ENCODE measurements around the gene DAB2IP.

DAB2IP gene

DNA sequence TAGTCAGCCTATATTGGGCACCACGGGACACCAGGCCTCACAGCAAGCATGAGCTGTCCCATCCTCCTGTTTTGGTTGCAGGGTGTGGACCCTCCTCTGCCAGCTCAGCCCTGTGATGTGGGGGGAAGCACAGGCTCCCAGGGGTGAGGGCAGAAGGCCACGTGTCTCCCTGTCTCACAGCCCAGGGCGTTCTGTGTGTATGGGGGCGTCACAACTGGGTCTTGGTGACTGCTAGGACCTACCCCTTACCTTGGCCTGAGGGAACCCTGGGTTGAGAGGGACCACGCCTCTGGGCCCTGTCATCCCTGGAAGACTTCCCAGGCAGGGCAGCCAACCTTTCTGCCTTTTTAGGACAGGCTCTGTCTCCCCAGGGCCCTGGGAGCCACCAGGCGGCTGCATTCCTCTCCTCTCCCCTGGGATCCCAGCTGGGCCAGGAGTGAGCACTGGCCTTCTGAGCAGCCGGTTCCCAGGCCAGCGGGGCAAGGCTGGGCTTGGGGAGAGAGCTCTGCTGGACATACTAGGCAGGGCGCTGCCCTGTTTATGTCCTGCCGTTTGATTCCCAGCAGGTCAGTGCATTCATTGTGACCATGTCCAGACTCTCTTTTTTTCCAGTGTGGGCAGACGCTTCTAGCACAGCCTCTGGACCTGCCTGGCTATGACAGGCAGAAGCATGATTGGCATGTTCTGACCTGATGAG lies 97.4 kb downstream of the DAB2IP start:
- DNase-seq = no peak

DNA sequence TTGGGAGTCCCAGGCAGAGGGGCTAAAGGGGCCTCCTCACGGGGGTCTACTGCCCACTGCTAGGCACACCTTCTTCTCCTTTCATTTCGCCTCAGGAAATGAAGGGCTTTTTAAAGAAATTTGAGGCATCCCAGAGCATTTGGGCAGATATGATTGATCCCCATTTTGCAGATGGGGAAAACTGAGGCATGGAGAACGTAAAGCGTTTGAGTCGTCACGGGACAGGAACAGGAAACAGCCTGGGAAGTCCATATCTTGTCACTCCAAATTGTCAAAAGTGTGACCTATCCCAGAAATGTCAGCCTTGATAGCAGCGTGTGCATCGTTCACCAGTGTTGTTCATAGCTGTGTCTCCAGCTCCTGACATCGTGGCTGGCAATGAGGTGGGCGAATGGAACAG lies 98.2 kb downstream of the DAB2IP start:
- DNase-seq = no peak

DNA sequence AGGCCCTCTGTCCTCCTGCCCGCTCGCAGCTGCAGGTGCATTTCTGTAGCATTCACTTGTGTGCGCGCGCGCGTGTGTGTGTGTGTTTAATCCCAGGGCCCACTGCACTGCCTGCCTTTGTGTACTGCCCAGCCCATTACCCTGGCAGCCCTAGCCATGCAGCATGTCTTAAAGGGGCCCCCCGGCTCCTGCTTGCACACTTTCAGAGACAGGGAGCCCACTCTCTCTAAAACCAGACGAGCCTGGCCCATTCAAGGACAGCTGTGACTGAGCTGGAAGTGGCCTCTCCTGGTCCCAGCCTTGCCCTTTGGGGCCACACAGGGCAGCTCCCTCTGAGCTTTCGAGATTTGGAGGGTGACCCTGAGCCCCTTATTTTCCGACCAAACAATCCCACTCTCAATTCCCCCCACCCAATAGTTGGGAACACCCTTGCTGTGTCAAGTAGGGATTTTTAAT lies 98.9 kb downstream of the DAB2IP start:
- no peak for DNase-seq

DNA sequence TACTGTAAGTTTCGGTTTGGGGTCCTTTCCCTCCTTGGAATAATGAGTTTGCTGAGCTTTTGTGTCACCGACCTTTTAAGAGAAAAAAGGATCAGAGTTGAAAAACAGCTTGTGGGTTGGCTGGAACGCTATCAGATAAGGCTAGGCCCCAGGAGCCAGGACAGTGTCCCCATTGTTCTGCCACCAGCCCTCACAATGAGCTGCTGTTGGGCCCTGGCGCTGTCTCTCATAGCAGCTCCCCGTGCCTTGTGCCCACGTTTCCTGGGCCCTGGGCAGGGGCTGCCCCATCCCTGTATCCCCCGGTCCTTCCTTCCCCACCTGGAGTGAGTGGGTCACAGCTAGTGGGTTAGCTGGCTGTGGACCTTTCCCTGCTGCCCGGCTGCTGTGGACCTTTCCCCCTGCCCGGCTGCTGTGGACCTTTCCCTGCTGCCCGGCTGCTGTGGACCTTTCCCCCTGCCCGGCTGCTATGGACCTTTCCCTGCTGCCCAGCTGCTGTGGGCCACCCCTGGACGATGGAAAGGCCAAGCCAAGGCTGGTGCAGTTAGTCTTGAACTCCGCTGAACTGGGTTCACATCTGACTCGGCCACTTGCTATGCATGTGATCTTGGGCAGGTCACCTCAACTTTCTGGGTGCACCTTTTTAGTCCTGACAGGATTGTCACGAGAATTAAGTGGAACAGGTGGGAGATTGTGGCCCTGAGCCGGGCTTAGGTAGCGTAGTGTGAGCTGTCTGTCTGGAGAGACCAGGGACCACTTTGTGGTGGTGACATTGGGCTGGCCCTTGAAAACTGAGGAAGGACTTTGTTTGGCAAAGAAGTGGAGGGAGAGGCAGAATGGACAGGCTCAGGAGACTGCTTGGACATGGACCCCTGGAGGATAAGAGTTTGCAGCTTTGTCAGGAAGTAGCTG lies 99.5 kb downstream of the DAB2IP start:
- no peak for DNase-seq

DNA sequence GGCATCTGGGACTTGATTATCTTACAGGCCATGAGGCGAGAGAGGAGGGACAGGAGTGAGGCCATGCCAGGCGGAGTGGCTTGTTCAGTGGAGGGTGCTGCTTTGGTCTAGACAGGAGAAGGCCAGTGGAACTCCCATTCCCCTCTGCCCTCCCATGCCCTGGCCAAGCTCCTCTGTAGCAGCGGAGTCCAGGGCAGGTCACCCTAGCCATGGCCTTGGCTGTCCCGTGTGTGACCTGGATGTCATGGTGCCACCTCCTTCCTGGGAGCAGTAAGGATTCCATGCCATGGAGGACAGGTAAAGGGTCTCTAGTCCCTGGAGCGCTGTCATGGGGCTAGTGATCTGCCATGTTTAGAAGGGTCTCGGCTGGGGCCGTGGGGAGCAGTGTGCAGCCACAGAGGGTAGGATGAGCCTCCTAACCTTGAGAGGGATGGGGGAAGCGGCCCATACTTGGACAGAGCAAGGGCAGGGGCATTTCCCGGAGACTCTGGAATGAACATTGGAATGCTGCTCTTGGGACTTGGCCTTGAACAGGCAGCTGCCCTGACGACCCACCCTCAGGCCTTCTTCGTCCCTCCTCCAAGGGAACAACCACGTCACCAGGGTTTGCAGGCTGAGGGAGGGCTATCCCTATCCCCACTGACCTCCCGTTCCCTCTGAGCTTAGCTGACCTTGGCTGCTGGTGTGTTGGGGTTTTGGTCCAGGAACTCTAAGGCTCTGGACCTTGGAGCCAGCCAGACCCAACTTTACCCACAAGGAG lies 100.4 kb downstream of the DAB2IP start:
- no peak for DNase-seq

DNA sequence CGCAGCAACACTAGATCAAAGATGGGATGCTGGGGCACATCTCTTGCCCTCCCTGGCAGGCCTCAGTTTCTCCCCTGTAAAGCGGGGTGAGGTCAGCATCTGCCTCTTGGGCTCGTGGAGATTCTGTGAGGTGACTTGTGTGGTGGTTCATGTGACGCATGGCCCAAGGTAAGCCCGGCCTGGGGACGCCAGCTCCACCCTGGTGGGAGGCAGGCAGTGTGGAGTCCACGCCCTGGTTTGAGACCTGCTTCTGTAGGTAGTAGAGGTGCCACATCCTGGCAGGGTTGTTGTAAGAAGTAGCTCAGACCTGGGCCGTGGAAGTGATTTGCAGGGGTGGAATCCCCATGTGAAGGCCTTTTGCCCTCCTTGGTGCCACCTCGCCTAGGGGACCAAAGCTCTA lies 101.5 kb downstream of the DAB2IP start:
- DNase-seq = no peak

DNA sequence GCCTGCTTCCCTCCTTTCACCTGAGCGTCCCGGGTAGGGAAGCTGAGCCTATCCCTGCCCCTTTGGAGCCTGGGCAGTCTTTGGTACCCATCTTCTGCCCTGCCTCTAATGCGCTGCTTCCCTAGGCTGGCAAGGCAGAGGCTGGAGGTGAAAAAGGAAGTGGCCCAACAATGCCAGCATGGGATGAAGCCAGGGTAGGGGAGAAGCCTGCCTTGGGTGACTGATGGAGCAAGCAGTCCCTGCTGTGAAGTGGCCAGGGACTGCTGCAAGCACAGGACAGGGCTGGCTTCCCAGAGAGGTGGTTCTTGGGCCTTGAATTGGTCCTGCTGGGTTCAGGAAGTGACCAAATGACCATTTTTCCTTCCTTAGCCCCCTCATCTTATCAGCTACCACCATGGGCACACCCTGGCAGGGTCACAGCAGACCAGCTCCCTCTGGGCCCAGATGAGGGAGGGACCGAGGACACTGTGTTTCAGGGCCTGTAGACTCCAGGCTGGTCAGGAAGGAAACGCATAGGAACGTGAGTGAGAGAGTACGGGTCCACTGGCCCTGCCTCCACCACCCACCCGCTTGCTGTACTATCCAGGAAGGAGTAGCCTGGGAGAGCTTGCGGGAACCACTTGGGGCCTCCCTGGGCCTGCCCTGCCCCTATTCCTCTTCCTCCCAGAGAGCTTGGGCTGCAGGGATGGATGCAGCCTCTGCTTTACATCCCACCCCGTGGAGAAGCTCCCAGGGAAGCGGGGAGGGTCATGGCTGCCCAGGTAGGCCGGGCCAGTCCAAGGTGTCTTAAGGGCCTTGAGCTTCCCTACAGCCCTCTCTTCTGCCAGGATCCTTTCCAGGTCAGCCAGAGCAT lies 102.6 kb downstream of the DAB2IP start:
- DNase-seq = no peak

DNA sequence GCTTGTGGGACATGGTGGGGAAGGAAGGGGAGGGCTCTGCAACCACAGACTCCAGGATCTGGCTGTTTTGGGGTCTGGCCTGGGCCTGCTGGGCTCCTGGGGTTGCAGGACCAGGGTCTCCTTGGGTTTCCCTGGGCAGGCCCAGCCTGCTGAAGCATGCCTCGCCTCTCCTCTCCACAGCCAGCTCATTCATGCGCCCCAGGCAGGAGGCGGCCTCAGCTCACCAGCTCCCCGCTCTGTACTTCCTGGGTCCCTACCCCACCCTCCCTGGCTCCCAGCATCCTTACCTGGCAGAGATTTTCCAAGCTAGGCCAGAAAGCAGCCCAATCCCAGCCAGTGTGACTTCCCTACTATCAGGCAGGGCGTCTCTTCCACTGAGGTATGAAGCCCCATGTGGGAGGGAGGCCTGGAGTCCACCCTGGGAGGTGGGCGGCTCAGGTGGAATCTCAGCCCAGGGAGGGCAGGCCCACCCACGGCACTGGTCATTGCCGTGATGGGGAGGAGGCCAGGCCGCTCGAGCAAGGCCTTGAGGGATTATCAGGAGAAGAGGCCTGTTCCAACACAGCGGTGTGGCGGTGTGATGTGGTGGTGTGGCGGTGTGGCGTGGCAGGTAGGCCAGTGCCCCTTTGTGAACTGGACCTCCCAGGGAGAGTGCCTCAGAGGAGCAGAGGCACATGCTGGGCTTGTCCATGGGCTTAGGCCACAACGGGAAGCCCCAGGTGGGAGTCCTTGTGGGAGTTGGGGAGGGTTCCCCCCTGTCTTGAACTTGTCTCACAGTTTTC lies 103.4 kb downstream of the DAB2IP start:
- no peak for DNase-seq

DNA sequence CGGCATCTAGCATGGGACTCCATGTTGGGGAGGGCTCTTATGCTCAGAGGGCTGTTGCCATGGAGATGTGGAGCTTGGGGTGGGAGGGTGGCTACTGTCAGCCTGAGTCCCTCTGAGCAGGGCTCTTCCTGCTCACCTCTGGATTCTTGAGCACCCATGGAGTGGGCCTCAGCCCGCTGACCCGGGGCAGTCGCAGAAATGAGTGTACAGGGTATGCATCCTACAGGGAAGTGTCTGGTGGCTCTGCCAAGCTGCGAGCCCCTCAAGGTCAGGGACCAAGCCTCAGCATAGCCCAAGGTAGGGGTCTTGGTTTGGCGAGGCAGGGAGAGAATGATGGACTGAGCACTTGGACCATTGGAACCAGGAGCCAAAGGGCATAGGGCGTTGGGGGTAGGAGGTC lies 104.1 kb downstream of the DAB2IP start:
- DNase-seq = no peak

DNA sequence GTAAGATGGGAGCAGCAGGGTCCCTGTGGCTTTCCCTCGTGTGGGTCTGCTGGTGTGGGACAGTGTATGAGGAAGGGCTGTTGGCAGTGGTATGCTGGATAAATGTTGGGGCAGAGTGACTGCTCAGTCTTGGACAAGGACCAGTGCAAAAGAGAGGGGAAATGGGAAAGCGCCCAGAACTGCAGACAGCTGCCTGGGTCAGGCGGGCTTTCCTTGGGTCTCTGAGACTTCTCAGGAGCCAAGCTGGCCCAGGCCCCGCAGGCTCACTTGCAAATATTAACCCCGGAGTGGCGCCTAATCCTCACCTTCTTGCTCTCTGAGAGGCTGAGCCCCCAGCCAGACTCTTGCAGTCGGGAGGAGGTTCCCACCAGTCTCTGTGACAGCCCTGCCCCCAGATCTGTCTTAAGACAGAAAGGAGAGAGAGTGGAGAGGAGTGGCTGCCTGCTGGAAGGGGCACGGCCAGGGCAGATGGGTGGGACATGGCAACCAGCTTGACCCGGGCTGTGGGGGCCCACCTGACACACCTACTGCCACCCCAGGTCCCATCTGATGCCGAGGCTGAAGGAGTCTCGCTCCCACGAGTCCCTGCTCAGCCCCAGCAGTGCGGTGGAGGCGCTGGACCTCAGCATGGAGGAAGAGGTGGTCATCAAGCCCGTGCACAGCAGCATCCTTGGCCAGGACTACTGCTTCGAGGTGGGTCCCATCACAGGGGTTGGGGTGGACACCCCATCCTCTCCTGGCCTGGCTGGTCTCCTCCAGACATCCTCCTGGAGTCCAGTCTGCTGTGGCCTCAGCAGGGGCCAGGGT lies 105.2 kb downstream of the DAB2IP start:
- DNase-seq = no peak

DNA sequence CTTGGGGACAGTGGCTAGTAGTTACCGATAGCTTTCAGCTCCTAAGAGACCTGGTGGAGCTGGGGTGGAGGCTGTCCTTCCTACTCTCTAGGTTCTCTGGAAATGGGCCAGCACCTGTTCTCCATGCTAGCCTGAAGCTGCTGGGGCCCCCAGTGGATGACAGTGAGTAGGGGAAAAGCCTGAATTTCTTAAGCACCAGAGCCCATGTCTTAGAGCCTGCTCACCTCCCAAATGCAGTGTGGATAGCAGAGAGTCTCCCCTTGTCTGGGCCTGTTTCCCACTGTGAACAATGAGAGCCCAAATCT lies 105.8 kb downstream of the DAB2IP start:
- no peak for DNase-seq

DNA sequence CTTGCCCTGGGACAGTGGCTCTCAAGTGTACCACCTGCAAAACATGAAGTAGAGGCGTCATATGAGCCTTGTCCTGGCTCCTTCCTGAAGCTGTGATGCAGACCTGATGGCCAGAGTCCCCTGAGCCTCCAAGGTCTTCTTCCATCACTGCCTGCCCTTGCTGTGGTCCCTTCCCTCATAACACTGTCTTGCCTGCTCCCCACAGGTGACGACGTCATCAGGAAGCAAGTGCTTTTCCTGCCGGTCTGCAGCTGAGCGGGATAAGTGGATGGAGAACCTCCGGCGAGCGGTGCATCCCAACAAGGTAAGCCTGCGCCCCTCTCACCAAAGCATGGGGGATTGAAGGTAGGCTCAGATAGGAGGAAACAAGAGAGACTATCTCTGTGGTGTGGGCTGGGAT lies 107.3 kb downstream of the DAB2IP start:
- DNase-seq = no peak

DNA sequence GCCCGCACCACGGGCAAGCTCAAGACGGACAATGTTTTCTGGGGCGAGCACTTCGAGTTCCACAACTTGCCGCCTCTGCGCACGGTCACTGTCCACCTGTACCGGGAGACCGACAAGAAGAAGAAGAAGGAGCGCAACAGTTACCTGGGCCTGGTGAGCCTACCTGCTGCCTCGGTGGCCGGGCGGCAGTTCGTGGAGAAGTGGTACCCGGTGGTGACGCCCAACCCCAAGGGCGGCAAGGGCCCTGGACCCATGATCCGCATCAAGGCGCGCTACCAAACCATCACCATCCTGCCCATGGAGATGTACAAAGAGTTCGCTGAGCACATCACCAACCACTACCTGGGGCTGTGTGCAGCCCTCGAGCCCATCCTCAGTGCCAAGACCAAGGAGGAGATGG lies 108.6 kb downstream of the DAB2IP start:
- DNase-seq = no peak

DNA sequence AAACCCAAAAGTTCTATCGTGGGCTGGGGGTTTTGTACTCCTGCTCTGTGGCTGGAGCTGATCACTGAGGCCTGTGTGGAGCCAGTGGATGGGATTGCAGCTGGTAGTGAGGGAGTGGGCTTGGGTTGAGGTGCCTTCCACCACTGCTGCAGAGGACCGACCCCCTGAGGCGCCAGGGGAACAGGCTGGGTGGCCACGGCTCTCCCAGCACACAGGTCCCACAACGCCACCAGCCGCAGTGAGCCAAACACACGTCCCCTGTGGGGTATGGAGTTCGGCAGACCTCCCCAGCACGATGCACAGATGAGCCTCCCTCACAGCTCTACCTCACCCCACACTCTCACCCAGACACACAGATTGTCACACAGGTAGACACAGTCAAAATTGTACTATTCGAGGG lies 109.1 kb downstream of the DAB2IP start:
- no peak for DNase-seq

DNA sequence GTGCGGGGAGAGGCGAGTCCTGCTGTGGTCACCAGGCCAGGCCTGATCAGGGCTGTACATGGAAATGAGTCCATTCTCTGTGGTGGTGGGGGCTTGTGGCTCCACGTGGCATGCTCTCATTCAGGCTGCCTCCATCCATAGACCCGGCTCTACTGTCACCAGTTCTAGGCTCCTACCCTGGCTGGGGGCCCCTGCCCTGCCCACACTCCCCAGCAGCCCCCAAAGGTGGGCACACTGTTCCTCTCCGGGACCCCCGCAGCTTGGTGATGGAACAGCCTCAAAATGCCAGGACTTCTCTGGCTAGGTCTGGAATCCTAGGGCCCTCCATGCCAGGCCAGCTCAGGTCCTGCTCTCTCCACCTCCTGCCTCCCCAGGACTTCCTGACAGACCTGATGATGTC lies 111.7 kb downstream of the DAB2IP start:
- no peak for DNase-seq

DNA sequence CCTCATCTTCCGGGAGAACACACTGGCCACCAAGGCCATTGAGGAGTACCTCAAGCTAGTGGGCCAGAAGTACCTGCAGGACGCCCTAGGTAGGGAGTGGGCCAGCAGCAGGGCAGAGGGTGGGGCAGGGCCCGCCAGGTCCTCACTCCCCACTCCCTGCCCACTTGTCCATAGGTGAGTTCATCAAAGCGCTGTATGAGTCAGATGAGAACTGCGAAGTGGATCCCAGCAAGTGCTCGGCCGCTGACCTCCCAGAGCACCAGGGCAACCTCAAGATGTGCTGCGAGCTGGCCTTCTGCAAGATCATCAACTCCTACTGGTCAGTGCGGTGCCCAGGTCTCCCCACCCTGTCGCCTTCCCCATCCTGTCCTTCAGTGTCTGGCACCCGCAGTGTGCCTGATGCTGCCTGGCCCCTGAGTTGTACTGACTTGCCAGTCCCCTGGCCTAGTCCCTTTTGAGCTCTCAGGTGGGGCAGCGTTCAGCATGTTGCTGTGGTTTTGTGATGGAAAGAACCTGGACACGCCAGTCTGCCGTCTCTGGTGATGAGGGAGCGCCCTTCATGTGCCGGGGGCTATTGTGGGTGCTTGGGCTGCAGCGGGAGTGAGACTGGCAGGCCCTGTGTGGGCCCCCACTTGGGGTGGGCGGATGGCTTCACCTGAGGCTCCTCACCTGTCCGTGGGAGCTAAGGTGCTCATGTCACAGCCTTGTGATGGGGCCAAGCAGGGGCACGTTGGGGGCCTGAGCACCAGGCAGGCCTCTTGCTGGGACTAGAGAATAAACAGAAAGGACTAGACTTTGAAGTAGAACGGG lies 112.3 kb downstream of the DAB2IP start:
- DNase-seq = no peak

DNA sequence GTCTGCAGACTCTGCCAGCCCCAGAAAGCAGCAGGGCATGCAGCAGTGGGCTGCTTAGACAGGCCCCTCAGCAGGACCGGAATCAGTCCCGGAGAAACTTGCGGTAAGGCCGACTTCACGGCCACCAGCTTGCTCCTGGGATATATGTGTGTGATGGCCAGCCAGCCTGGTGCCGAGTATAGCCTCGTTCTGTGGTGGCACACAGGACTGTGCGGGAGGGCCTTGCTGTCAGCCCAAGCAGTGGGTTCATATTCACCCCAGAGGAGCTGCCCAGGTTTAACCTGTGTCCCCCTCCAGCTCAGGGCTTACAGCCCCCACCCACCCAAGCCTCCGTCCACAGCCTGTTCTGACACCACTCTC lies 112.9 kb downstream of the DAB2IP start:
- DNase-seq = no peak

DNA sequence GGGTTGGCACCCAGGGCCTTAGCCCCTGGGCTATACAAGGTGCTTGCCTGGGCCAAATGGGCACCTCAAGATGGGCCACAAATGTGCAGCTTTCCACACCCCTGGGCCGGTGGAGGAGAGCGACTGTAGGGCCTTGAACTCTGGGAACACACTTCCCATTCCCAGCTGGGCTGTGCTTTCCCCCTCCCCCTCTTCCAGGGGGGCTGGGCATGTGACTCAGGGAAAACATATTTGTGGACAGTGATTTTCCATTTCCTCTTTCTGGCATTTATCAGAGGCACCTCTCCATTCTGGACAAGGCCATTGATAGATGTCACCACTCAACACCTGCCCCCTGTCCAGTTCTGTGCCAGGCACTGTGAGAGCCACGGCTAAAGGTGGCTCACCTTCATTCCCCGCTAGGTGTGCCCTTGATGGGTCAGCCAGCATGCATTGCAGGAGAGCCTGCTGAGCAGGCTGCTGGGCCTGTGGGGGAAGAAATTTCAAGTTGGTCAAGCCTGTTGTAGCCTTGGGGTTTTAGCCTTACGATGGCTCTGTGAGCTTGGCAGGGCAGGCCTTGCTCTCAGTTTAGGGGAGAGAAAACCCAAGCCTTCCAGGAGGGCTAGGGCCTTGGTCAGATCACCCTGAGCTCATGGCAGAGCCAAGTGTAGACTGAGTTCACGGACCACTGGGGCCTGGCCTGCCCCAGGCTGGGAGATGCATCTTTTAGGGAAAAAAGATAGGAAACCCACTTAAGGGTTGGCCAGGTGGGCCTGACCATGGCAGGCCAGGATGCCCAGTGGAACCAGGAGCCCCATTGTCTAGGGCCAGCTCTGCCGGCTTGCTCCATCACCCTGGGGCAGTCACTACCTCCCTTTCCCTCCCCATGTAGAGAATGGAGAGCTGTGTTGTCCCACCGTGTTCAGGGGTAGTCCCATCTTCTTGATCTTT lies 113.9 kb downstream of the DAB2IP start:
- no peak for DNase-seq

DNA sequence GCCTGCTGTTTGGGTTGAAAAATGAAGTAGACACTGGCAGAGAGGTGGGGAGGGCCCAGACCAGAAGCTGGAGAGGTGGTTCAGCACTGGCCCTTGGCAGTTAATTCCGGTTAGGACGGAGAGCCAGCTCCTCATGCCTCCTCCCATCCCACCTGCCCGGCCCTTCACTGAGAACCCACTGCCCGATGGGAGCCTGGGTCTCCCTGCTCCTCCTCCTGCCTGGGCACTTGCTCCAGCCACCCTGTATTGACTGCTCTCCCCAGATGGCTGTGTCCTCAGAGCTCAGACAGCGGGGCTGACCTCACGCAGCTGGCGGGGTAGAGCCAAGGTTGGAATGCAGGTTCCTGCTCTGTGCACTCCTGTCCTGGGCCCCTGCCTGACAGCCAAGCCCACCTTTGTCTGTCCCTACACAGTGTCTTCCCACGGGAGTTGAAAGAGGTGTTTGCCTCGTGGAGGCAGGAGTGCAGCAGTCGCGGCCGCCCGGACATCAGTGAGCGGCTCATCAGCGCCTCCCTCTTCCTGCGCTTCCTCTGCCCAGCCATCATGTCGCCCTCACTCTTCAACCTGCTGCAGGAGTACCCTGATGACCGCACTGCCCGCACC lies 114.7 kb downstream of the DAB2IP start:
- no peak for DNase-seq

Measured in NCI-H69 (cell line).